Loucy (cell line): ENCODE measurements around the gene GPR153.
A peak's percentile ranks its signal among the peaks of the same experiment; 100 is the strongest.

ENCODE experiments used
- H2AFZ ChIP-seq: fragments of 200-600 bp; sonication (generic); 2 replicates; pipeline ENCODE4 v1.6.0; 2016; ENCODE audit warnings: antibody characterized with exemption, mild to moderate bottlenecking, low read length, moderate library complexity
- H3F3A ChIP-seq: fragments of 200-600 bp; 2 replicates; pipeline ENCODE4 v1.6.0; 2016; ENCODE audit warnings: antibody characterized with exemption, low read depth, mild to moderate bottlenecking
- H3K27me3 ChIP-seq: fragments of 200-600 bp; sonication (generic); 2 replicates; pipeline ENCODE4 v1.6.1; 2014; ENCODE audit warnings: low read length, mild to moderate bottlenecking; ENCODE audit not compliant: insufficient read depth, poor library complexity, severe bottlenecking
- H3K36me3 ChIP-seq: fragments of 200-600 bp; sonication (generic); 2 replicates; pipeline ENCODE4 v1.6.1; 2016; ENCODE audit warnings: low read length; ENCODE audit not compliant: insufficient read depth
- H3K4me1 ChIP-seq: fragments of 200-600 bp; sonication (generic); 2 replicates; pipeline ENCODE4 v1.5.1; 2014; ENCODE audit warnings: low read length, mild to moderate bottlenecking; ENCODE audit not compliant: insufficient read depth, poor library complexity, severe bottlenecking
- H3K4me2 ChIP-seq: fragments of 200-600 bp; sonication (generic); 2 replicates; pipeline ENCODE4 v1.6.0; 2014; ENCODE audit warnings: antibody characterized with exemption, low read length, low read depth, mild to moderate bottlenecking; ENCODE audit not compliant: poor library complexity, severe bottlenecking
- H3K4me3 ChIP-seq: fragments of 200-600 bp; sonication (generic); 2 replicates; pipeline ENCODE4 v1.5.1; 2014; ENCODE audit warnings: low read length, mild to moderate bottlenecking, mixed read lengths; ENCODE audit not compliant: poor library complexity, severe bottlenecking
- H3K79me2 ChIP-seq: fragments of 200-600 bp; sonication (generic); 2 replicates; pipeline ENCODE4 v1.6.1; 2014; ENCODE audit warnings: low read length; ENCODE audit not compliant: insufficient read depth
- H3K9ac ChIP-seq: fragments of 200-600 bp; sonication (generic); 2 replicates; pipeline ENCODE4 v1.6.0; 2014; ENCODE audit warnings: mild to moderate bottlenecking, low read depth, low read length, moderate library complexity; ENCODE audit not compliant: poor library complexity, severe bottlenecking
- H3K9me2 ChIP-seq: fragments of 200-600 bp; sonication (generic); replicated peaks from 2 replicates; pipeline ENCODE4 v1.6.1; 2016; ENCODE audit warnings: low read depth, low read length, mixed read lengths
- H3K9me3 ChIP-seq: fragments of 200-600 bp; sonication (generic); 2 replicates; pipeline ENCODE4 v1.6.1; 2014; ENCODE audit warnings: mild to moderate bottlenecking, antibody characterized with exemption, low read length, low read depth; ENCODE audit not compliant: insufficient read depth
- H4K20me1 ChIP-seq: fragments of 200-600 bp; sonication (generic); 2 replicates; pipeline ENCODE4 v1.6.0; 2014; ENCODE audit warnings: antibody characterized with exemption, low read length, mild to moderate bottlenecking; ENCODE audit not compliant: insufficient read depth, poor library complexity, severe bottlenecking
- EZH2phosphoT487 ChIP-seq: fragments of 200-600 bp; IDR thresholded peaks from 2 replicates; pipeline ENCODE4 v1.6.1; 2018; ENCODE audit warnings: antibody characterized with exemption, mild to moderate bottlenecking, moderate library complexity, borderline replicate concordance
- TF ChIP-seq, protein P1 (sequence below): fragments of 200-600 bp; sonication (generic); conservative IDR thresholded peaks from 2 replicates; pipeline ENCODE4 v1.5.1; 2014; ENCODE audit warnings: mild to moderate bottlenecking, antibody characterized with exemption, low read length

The GPR153 gene

DNA sequence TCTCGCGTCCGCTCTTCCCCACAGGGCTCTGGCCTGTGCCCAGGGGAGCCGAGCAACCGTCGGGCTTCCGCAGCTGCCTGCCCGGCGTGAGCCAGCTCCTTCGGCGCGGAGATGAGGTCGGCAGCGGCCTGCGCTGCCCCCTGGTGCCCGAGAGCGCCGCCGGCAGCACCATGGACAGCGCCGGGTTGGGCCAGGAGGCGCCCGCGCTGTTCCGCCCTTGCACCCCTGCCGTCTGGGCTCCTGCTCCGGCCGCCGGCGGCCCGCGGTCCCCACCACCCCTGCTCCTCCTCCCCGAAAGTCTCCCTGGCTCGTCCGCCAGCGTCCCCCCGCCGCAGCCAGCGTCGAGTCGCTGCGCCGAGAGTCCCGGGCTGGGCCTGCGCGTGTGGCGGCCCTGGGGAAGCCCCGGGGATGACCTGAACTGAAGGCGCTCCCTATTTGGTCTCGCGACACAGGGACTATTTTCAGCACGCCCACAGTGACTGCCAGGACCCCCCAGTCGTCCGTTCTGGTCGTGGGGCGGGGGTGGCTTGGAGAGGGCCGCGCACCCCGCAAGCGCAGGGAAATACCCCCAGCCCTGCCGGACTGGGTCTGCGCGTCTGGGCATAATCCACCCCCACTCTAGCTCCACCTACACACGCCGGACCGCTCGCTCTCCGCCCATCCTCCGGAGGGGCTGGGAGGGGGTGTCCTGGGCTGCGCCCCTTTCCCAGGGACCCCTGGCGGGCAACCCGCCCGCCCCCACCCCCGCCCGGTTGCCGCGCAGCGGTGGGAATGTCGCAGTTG is 15.6 kb downstream of the GPR153 start:
- Histone ChIP-seq H3K27me3 (no peaks in the 10 kb centered on the region), H3K9me2 (no peaks in the 10 kb centered on the region), H2AFZ (no peak overlapping the region), H3K79me2 (no peaks in the 10 kb centered on the region), H3K4me2 (no peak overlapping the region), H3K4me3 (no peak overlapping the region), H3F3A (no peaks in the 10 kb centered on the region), H4K20me1 (no peaks in the 10 kb centered on the region), H3K36me3 (no peaks in the 10 kb centered on the region), H3K4me1 (no peaks in the 10 kb centered on the region), H3K9ac (no peak overlapping the region), H3K9me3 (no peaks in the 10 kb centered on the region)
- TF ChIP-seq, protein P1, sequence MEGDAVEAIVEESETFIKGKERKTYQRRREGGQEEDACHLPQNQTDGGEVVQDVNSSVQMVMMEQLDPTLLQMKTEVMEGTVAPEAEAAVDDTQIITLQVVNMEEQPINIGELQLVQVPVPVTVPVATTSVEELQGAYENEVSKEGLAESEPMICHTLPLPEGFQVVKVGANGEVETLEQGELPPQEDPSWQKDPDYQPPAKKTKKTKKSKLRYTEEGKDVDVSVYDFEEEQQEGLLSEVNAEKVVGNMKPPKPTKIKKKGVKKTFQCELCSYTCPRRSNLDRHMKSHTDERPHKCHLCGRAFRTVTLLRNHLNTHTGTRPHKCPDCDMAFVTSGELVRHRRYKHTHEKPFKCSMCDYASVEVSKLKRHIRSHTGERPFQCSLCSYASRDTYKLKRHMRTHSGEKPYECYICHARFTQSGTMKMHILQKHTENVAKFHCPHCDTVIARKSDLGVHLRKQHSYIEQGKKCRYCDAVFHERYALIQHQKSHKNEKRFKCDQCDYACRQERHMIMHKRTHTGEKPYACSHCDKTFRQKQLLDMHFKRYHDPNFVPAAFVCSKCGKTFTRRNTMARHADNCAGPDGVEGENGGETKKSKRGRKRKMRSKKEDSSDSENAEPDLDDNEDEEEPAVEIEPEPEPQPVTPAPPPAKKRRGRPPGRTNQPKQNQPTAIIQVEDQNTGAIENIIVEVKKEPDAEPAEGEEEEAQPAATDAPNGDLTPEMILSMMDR: peak; percentile 71
- no peak for TF ChIP-seq EZH2phosphoT487

DNA sequence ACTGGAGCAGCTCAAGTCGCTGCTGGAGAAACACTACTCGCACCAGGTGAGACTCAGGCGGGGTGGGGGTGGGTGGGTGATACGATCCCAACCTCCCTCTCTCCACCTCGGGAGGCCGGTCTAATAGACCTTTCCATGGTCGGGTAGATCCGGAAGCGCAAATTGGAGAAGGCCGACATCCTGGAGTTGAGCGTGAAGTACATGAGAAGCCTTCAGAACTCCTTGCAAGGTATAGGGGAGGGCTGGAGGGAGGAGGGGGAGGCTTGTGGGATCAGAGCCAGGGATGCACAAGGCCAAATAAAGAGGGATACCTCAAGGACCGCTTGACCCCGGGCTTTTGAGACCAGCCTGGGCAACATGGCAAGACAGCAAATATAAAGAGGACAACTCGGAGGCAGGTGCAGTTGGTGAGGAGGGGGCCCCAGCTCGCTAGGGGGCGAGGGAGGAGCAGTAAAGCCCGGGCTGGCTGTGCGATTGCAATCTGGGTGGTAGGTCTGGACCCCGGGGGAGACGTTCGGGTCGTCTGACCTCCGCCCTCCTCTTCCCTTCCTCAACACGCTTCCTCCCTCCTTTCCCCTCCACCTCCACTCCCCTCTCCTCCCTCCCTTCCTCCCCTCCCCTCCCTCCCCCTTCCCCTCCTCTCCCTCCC is 16.4 kb downstream of the GPR153 start:
- Histone ChIP-seq H3K9ac (no peak overlapping the region), H3K4me2 (no peak overlapping the region), H3K27me3 (no peaks in the 10 kb centered on the region), H4K20me1 (no peaks in the 10 kb centered on the region), H3K36me3 (no peaks in the 10 kb centered on the region), H3K9me3 (no peaks in the 10 kb centered on the region), H3K79me2 (no peaks in the 10 kb centered on the region), H3F3A (no peaks in the 10 kb centered on the region), H3K4me3 (no peak overlapping the region), H2AFZ (no peak overlapping the region), H3K4me1 (no peaks in the 10 kb centered on the region), H3K9me2 (no peaks in the 10 kb centered on the region)
- TF ChIP-seq, protein P1: no peak
- no peak for TF ChIP-seq EZH2phosphoT487

- no peaks in the 10 kb centered on the region for H3K79me2 ChIP-seq
Measured at GRCh38 chr1:6243993-6244392, 16.9 kb downstream of the GPR153 start, which contains the start of gene HES3. Gene HES3, plus strand, starts transcription at chr1:6244179. Its CDS starts 187 bp downstream, at chr1:6244366.

More at GRCh38 chr1:6243993-6244392, 16.9 kb downstream of the GPR153 start, which contains the start of gene HES3:
- H3F3A ChIP-seq: no peaks in the 10 kb centered on the region
- no peak within 1 kb of the TSS for H3K9ac ChIP-seq
- H4K20me1 ChIP-seq: no peaks in the 10 kb centered on the region
- H3K27me3 ChIP-seq: no peaks in the 10 kb centered on the region
- no peak within 1 kb of the TSS for H3K4me2 ChIP-seq
- H3K4me3 ChIP-seq: no peak within 1 kb of the TSS
- TF ChIP-seq EZH2phosphoT487: no peak
- TF ChIP-seq, protein P1: no peak
- H3K9me3 ChIP-seq: no peaks in the 10 kb centered on the region
- H3K4me1 ChIP-seq: no peaks in the 10 kb centered on the region
- H2AFZ ChIP-seq: no peak within 1 kb of the TSS
- no peaks in the 10 kb centered on the region for H3K9me2 ChIP-seq
- H3K36me3 ChIP-seq: no peaks in the 10 kb centered on the region
